Ishikawa (cell line): Measurements from ENCODE around the gene CACNB2.

Source experiments
- CEBPB ChIP-seq: IDR thresholded peaks from 2 replicates; pipeline ENCODE4 v1.6.1; 2012
- CREB1 ChIP-seq: IDR thresholded peaks from 2 replicates; pipeline ENCODE4 v1.6.1; 2012; ENCODE audit warnings: low read depth
- EP300 ChIP-seq: IDR thresholded peaks from 2 replicates; pipeline ENCODE4 v1.6.1; 2012; ENCODE audit warnings: borderline replicate concordance
- NFIC ChIP-seq: IDR thresholded peaks from 2 replicates; pipeline ENCODE4 v1.6.1; 2012
- RAD21 ChIP-seq: IDR thresholded peaks from 2 replicates; pipeline ENCODE4 v1.6.1; 2012; ENCODE audit warnings: low read depth
- TAF1 ChIP-seq: IDR thresholded peaks from 2 replicates; pipeline ENCODE4 v1.6.1; 2012; ENCODE audit warnings: low read depth, mild to moderate bottlenecking
- TCF12 ChIP-seq: IDR thresholded peaks from 2 replicates; pipeline ENCODE4 v1.6.1; 2012; ENCODE audit warnings: low read depth
- TEAD4 ChIP-seq: IDR thresholded peaks from 2 replicates; pipeline ENCODE4 v1.6.1; 2012
- YY1 ChIP-seq: IDR thresholded peaks from 2 replicates; pipeline ENCODE4 v1.6.1; 2012; ENCODE audit warnings: low read depth
- TF ChIP-seq, protein P1 (sequence below): IDR thresholded peaks from 2 replicates; pipeline ENCODE4 v1.6.1; 2012; ENCODE audit warnings: low read depth, mild to moderate bottlenecking
- TF ChIP-seq, protein P2 (sequence below): IDR thresholded peaks from 2 replicates; pipeline ENCODE4 v1.6.1; 2012

DNA sequence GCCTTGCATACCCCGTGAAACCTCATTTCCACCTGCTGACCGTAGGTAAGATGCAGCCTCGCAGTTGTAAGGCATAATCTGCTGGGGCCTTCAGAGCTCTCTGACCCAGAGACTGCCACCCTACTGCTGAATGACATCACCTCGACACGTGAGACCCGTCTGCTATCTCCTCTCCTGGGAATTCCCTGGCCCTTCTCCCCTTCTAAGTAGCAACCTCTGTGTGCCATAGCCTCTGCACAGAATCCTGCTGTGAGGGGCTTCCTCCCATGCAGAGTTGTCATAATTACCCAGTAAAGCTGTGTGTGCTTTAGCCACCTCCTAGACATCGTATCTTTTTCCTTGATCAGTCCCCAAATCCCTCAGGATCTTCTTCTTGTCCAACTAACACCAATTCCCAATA, 106.7 kb downstream of the CACNB2 start:
- TF ChIP-seq EP300, result no peak
- TF ChIP-seq TAF1, result no peak
- TF ChIP-seq, protein P1, sequence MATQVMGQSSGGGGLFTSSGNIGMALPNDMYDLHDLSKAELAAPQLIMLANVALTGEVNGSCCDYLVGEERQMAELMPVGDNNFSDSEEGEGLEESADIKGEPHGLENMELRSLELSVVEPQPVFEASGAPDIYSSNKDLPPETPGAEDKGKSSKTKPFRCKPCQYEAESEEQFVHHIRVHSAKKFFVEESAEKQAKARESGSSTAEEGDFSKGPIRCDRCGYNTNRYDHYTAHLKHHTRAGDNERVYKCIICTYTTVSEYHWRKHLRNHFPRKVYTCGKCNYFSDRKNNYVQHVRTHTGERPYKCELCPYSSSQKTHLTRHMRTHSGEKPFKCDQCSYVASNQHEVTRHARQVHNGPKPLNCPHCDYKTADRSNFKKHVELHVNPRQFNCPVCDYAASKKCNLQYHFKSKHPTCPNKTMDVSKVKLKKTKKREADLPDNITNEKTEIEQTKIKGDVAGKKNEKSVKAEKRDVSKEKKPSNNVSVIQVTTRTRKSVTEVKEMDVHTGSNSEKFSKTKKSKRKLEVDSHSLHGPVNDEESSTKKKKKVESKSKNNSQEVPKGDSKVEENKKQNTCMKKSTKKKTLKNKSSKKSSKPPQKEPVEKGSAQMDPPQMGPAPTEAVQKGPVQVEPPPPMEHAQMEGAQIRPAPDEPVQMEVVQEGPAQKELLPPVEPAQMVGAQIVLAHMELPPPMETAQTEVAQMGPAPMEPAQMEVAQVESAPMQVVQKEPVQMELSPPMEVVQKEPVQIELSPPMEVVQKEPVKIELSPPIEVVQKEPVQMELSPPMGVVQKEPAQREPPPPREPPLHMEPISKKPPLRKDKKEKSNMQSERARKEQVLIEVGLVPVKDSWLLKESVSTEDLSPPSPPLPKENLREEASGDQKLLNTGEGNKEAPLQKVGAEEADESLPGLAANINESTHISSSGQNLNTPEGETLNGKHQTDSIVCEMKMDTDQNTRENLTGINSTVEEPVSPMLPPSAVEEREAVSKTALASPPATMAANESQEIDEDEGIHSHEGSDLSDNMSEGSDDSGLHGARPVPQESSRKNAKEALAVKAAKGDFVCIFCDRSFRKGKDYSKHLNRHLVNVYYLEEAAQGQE, result no peak
- TF ChIP-seq CEBPB, result no peak
- TF ChIP-seq, protein P2, sequence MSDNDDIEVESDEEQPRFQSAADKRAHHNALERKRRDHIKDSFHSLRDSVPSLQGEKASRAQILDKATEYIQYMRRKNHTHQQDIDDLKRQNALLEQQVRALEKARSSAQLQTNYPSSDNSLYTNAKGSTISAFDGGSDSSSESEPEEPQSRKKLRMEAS, result no peak
- TF ChIP-seq RAD21, result no peak
- no peak for TF ChIP-seq CREB1
- TF ChIP-seq TCF12, result no peak
- TF ChIP-seq YY1, result no peak
- no peak for TF ChIP-seq TEAD4
- no peak for TF ChIP-seq NFIC
